ENCODE measurements around the gene TANC1.

TANC1 gene

DNA sequence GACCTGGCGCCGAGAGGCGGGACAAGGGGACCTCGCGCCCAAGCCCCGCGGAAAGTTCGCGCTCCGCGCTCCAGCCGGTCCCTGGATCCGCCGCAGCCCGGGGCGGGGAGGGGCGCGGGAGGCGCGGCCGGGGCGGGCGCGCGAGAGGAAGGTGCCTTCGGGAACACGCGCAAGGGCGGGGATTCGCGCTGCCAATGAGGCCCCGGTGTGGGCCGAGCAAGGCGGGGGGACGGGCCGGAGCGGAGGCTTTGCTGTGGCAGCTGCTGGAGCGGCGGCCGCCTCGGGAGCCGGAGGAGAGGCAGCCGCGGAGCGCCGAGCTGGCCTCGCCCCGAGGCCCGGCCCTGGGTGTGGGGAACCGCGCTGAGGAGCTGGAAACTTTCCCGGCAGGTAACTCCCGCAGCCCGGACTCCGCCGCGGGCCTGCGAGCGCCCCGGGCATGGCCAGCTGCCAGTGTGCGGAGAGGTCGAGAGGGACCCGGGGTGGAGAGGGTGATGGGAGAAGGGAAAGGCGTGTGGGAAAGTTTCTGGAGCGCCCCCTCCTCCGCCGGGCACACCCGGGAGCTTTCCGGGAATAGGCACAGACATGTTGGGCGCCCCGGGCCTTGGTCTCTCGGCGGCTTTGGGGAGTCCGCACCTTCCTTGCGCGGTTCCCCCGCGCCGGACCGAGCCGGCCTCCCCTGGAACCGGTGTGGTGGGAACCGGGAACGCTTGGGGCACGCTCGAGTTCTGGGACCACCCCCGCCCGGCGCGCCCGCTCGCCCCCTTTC is at the start of gene TANC1:
TSS of gene TANC1 (plus strand) at position 245 of the 766 bp plus-strand sequence. CDS start 97,271 bp downstream, outside the sequence.
- in situ Hi-C loops (cut with MboI; ENCODE audit: low sequenced_read_pairs) = no loop called here

DNA sequence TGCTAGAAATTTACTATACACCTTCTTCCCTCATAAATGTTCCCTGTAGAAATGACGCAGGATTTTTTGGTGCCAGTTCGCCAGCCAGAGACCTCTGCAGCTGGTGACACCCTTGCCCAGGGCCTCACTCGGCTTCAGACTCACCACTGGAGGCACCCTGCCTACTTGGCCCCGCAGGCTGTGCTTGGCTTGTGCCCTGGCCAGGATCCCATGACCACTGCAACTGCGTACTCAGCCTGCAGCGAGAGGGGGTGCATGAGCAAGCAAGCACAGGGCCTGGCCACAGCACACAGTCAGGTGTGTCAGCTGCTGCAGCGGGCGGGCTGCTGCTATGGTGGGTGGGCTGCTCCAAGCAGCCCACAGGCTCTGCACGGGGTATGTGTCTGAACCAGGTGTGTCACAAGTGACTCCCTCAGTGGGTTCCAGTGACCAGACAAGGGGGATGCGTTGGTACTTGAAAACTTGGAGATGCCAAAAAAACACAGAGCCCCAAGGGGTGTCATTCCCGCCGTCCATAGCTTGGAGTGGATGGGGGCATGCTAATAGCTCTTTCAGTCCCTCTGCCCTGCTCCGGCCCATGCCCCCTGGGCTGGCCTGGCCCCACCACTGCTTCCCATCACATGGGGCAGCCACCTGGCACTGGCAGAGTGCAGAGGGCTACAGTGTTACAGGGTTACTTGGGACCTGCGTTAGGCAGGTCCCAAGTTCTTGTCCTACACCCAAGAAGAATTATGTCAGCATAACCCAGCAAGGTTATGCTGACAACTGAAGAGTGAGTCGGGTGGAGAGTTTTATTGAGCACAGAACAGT is 46.6 kb upstream of the TANC1 start:
- in situ Hi-C loops (cut with MboI; ENCODE audit: low sequenced_read_pairs) = no loop called here

DNA sequence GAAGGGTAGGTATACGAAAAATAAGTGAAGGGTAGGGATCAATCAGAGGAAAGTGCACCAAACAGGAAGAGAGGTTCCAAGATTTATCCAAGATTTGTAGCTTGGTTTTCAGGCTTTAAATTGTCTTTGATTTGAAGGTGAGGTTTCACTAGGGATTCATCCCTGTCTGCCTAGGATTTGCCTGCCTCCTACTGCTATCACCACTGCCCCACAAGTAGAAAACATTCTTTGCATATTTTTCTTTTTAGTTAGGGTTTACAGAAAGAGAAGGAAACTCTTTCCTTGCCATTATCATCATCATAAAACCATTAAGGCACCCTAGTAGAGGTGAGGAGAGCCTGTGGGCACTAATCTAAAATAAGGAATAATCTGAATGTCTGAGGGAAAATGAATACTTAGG is 45.8 kb upstream of the TANC1 start:
- in situ Hi-C loops (cut with MboI; ENCODE audit: low sequenced_read_pairs) = no loop called here

DNA sequence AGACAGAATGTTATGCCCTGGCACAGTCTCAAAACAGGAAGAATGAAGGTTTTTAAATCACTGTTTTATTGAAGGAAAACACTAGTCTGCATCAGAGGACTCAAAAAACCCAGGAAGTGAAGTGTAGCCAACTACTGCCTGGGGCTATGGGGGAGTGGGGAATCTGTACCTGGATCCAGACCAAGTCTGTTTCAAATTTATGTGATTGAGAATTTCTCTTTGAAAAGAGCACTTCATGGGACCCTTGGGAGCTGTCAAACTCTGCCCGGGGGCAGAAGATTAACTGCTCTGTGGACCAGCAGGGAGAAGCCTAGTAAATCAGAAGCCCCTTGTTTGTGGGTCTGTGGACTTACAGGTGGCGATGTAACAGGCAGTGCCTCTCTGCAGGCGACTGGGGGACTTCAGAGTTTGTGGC is 45.3 kb upstream of the TANC1 start:
- in situ Hi-C loops (cut with MboI; ENCODE audit: low sequenced_read_pairs) = no loop called here

DNA sequence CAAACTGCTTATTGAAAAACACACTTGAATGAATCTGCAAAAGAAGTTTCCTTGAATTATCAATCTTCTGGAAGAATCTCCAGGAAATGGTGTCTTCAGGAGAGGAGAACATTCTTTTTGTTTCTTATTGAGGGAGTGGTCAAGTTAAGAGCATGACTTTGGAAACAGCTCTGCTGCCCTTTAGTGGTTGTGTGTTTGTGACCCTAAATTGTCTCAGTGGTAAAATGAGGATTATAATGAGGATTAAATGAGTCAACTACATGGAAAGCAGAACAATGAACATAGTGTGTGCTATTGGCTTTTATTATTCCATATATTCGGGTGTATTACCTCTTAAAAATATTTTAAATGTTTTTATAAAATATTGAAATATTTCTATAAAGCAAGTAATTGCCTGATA is 44.8 kb upstream of the TANC1 start:
- in situ Hi-C loops (cut with MboI; ENCODE audit: low sequenced_read_pairs) = no loop called here

DNA sequence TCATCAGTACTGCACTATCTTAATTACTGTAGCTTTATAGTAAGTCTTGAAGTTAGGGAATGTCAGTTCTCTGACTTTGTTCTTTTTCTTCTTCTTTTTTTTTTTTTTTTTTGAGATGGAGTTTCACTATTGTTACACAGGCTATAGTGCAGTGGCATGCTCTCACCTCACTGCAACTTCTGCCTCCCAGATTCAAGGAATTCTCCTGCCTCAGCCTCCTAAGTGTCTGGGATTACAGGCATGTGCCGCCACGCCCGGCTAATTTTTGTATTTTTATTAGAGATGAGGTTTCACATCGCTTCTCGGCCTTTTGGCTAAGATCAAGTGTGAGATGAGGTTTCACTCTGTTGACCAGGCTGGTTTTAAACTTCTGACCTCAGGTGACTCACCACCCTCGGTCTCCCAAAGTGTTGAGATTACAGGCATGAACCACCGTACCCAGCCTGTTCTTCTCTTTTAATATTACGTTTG is 41.9 kb upstream of the TANC1 start:
- in situ Hi-C loops (cut with MboI; ENCODE audit: low sequenced_read_pairs) = no loop called here

DNA sequence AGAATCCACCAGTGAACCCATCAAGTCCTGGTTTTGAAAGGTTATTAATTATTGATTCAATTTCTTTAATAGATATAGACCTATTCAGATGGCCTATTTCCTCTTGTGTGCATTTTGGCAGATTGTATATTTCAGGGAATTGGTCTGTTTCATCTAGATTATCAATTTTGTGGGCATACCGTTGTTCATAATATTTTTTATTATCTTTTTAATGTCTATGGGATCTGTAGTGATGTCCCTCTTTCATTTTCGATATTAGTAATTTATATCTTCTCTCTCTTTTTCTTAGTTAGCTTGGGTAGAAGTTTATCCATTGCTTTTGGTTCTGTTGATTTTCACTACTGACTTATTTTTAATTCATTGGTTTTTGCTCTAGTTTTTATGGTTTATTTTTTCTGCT is 39.9 kb upstream of the TANC1 start:
- in situ Hi-C loops (cut with MboI; ENCODE audit: low sequenced_read_pairs) = no loop called here

DNA sequence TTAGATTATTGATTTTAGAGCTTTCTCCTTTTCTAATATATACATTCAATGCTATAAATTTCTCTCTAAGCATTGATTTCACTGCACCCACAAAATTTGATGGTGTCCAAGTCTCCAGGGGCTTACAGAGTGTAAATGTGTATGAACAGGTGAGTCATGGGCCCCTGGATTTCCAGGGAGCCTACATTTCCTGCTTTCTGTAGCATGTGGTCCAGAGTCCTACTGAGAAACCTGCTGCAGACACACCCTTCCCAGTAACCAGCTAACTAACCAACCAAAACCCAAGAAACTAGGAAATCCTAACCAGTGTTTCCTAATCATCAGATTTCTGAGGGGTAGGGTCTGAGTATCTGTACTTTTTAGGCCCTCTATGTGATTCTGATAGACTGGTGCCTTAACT is 39.5 kb upstream of the TANC1 start:
- in situ Hi-C loops (cut with MboI; ENCODE audit: low sequenced_read_pairs) = no loop called here

DNA sequence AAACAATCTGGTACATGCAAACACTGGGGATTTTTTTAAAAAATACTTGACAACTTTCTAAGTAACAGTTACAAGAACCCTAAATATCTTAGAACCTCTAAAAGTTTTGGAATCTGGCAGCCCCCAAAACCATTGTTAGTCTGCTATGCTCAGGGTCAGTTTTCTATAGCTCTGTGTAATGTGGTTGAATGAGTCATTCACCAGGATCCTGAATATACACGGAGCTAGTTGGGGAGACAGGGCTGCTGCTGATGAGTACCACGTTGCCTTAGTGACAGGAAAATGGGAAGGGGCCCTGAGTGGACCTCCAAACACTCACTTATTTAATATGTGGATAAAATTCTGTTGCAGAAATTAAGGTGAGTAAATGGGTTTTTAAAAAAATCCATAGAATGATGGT is 36.9 kb upstream of the TANC1 start:
- in situ Hi-C loops (cut with MboI; ENCODE audit: low sequenced_read_pairs) = no loop called here

DNA sequence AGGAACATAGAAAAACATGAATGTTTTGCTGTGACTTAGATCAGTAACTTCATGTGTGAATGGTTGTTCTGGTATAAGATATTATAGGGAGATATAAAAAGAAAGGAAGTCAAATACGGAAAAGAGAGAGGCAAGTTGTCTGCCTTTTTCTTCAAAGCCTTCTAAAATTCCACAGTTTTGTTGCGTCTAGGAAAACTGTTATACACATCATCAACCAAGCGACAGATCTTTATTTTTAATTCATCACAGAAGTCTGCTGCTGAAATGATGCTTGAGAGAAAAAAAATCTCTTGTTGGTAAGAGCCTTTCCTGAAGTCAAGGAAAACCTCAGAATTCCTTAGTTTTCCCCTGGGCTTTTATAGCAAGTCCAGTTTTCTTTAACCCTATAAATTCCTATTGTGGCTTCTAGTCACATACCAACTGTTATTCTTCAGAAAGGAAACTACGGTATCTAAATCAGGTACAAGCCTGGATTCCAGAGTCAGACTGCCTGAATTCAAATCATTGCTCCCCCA is 36.3 kb upstream of the TANC1 start:
- in situ Hi-C loops (cut with MboI; ENCODE audit: low sequenced_read_pairs) = no loop called here

DNA sequence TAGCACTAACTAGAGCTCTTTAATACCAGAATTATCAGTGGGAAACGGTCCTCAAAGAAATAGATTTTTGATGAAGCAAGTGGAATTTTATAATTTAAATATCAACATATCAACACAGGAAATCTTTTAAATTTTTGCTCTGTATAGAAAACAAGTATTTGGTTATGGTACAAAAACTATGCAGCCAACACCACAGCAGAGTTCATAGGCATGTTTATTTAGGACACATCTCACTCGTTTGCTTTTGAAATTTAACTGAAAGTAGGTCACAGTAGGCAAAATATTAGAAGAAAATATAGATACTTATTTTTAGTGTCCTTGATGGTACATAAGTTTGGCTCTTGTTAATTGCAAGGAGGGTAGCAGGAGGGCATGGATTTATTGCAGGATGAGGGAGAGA is 34.3 kb upstream of the TANC1 start:
- in situ Hi-C loops (cut with MboI; ENCODE audit: low sequenced_read_pairs) = no loop called here

DNA sequence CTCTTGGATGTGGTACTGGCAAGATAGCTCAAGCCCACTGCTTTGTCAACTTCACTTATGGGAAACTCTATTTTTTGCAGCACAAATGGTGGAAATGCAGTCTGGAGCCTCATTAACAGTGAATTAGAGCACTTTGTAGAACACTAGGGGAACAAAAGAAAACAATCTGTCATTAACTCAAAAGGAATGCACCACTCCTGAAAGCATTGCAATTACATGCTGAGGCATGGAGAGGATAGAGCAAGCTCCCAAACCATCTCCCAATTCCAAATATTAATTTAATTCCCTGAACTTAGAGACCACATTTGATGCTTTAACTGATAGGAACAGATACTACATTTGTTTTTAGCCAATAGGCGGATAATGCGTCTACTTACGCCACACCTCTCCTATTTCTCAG is 32.8 kb upstream of the TANC1 start:
- in situ Hi-C loops (cut with MboI; ENCODE audit: low sequenced_read_pairs) = no loop called here

DNA sequence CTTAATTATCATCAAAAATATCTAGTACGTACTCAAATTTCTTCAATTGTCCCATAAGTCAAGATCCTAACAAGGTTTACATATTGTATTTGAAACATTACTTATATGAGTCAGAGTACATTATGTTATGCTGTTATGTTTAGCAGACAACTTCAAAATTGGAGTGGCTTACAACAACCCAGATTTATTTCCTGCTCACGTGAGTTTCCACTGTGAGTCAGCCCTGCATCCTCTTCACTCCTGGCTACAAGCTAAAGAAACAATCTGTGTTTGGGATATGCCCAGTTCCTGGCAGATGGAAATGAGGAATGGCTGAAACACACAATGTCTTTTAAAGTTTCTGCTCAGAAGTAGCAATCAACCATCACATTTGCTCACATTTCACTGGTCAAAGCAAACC is 31.5 kb upstream of the TANC1 start:
- in situ Hi-C loops (cut with MboI; ENCODE audit: low sequenced_read_pairs) = no loop called here

DNA sequence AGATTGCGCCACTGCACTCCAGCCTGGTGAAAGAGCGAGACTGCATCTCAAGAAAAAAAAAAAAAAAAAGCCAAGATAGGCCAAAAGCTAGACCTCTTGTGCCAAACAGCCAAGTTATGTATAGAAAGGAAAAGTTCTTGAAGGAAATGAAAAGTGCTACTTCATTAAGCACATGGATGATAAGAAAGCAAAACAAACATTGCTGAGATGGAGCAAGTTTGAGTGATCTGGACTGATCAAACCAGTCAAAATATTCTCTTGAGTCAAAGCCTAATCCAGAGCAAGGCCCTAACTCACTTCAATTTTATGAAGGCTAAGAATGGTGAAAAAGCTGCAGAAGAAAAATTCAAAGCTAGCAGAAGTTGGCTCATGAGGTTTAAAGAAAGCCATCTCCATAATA is 28.1 kb upstream of the TANC1 start:
- in situ Hi-C loops (cut with MboI; ENCODE audit: low sequenced_read_pairs) = no loop called here

DNA sequence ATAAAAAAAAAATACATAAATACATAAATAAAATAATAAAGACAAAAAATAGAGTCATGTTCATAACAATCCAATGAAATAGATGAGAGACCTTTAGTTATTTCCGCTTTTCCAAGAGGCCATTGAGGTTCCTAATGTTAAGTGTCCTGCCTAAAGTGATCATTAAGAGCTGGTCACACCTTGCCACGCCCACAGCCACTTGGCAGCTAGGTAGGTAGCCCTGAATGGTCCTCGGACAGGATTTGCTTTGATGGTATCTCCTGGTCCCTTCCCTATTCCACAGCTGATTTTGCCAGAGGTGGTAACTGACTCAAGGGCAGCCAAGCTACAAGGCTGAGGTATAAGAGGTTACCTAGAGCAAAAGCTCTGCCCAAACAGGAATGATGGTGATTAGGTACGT is 24.5 kb upstream of the TANC1 start:
- in situ Hi-C loops (cut with MboI; ENCODE audit: low sequenced_read_pairs) = no loop called here

DNA sequence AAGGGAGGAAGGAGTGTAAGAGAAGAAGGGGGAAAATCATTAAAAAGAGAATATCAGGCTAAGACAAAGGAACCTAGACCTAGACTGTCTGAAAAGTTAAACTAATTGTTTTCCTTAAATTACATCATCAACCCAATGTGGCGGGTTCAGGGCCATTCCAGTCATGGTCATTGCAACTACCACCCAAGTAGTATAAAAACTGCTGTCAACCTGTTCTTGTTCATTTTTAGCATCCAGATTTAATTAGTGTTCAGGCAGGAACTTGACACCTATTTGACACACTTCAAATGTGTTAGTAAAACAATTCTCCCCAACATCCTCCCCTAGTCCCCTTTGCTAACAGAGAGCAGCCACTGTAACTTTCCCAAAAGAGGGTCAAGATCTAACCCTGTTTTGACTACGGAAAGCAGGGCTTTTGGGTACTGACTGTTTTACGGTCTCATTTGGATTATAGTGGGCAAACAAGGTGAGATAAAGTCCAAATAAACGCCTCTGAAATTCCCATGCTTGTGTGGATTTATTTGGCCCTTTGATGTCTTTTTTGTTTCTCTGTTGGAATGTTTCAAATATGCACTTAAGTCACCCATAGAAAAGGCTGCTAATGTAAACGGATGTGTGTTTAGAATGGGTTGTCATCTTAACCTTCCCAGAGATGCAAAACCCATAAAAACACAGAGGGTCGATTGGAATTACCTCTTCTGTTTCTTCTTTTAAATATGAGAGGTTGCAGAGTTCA is 19.3 kb upstream of the TANC1 start:
- in situ Hi-C loops (cut with MboI; ENCODE audit: low sequenced_read_pairs) = no loop called here

DNA sequence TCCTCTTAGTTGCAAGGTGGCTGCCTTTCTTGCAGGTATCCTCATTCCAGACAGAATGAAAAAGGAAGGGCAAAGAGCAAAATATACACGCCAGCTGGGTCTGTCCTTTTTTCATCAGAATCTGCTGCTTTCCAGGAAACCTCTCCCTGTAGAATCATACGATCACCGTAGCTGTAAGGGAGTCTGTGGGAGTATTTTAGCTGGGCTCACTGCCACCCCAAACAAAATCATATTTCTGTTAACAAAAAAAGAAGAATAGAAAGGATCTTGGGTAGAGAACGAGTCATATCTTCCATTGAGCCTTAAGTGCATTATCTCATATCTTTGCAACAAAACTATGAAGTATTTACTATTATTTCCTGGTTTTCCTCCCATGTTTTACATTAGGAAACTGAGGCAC is 15.0 kb upstream of the TANC1 start:
- in situ Hi-C loops (cut with MboI; ENCODE audit: low sequenced_read_pairs) = no loop called here

DNA sequence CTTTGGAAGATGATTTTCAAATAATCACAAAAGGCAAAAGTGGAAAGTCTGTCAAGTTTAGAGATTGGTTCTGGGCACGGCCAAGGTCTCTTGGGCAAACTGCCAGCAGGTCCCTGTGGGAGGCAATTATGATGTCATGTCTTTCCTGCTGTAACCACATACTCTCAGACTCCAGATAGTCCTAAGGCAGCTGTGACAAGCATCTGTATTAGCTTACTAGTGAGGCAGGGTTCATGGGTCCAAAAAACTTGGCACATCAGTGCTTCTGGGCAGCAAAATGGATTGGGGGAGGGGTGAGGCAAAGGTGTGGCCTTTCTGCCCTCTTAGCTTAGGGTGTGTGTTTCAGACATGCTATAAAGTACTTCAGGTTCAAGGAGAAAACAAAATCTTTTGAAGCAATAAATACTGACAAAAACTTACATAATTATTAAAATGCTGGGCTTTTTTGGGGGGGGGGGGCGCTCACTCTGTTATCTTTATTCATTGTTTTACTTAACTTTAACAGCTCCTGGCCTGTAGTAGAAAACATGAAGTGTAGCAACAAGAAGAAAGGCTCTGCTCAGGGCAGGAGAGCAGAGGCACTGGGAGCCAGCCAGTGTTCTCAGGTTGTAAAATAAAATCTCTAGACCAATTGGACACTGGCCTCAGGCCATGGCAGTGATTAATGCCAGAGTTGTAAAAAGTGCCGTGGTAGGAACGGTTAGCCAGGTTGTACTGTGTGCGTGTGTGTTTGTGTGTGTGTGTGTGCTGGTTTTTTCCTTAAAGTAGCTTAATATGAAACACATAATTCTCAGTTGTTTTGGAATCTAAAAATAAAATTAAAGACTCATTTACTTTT is 14.3 kb upstream of the TANC1 start:
- in situ Hi-C loops (cut with MboI; ENCODE audit: low sequenced_read_pairs) = no loop called here

DNA sequence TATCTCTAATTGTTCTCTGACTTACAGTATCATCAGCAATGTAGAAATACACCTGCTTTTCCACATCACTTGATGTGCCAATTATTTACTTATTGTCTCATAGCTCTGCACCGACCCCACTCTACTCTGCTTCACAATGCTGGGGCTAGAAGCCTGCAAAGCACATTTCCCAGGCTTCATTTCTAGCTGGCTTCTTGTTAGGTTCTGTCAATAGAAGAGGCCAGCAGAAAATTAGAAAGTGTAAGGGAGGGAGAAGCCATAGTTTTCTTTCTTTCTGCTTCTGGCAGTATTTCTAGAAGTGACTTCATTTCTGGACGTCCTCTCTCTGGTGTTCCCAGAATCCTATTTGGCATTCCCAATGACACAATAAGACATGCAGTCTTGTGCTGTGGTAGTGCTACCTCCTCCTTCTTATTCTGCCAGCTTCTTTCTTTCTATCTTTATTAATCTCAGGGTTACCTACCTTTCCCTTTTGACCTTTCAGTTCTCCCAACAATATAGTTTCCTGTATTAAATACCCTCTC is 12.5 kb upstream of the TANC1 start:
- in situ Hi-C loops (cut with MboI; ENCODE audit: low sequenced_read_pairs) = no loop called here

DNA sequence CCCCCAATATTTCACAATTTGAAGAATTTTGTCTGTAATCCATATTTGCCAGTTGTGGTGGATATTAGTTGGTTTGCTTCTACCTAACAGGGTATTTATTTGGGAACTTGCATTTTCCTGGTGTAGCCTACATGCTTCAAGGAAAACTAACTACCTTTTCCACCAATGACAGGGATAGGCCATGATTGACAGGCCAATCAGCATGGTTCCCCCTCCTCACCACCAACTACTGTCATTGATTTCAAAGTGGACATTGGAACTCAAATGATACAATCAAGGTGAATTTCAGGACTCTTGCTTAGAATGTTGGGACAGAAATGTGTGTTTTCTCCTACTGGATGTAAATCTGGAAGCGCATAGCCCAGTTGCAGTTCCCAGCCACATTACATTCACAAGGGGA is 10.1 kb upstream of the TANC1 start:
- in situ Hi-C loops (cut with MboI; ENCODE audit: low sequenced_read_pairs) = no loop called here
